BLaER1 (cell line): ENCODE measurements around the gene SDSL.

ENCODE experiments used
- H3K27ac ChIP-seq: shearing (Covaris generic); formaldehyde crosslinking; 2 replicates; pipeline ENCODE4 v1.8.1; 2022
- H3K27me3 ChIP-seq: shearing (Covaris generic); formaldehyde crosslinking; 2 replicates; pipeline ENCODE4 v1.8.1; 2022
- H3K36me3 ChIP-seq: shearing (Covaris generic); formaldehyde crosslinking; 2 replicates; pipeline ENCODE4 v1.8.1; 2022
- H3K4me1 ChIP-seq: shearing (Covaris generic); formaldehyde crosslinking; 2 replicates; pipeline ENCODE4 v1.8.1; 2022
- H3K4me2 ChIP-seq: shearing (Covaris generic); formaldehyde crosslinking; 2 replicates; pipeline ENCODE4 v1.8.1; 2022
- H3K4me3 ChIP-seq: shearing (Covaris generic); formaldehyde crosslinking; 2 replicates; pipeline ENCODE4 v1.8.1; 2022
- H3K9ac ChIP-seq: shearing (Covaris generic); formaldehyde crosslinking; 2 replicates; pipeline ENCODE4 v1.8.1; 2022
- H3K9me3 ChIP-seq: shearing (Covaris generic); formaldehyde crosslinking; 2 replicates; pipeline ENCODE4 v1.8.1; 2022
- H4K20me1 ChIP-seq: shearing (Covaris generic); formaldehyde crosslinking; 2 replicates; pipeline ENCODE4 v1.8.1; 2022
- Cebpa-rat ChIP-seq: shearing (Covaris generic); IDR thresholded peaks from 2 replicates; pipeline ENCODE4 v1.8.1; 2022

SDSL gene

GRCh38 chr12:113457185-113457584, 35.0 kb downstream of the SDSL start:
- H3K4me2 ChIP-seq = peak overlapping the region; percentile 60
- H3K36me3 ChIP-seq = no peaks in the 10 kb centered on the region
- H3K27me3 ChIP-seq = peaks cover 1% of the 10 kb centered on the region; the same call in 1 of the 2 replicates
- peaks cover 22% of the 10 kb centered on the region for H3K4me1 ChIP-seq
- no peaks in the 10 kb centered on the region for H3K9me3 ChIP-seq
- H3K27ac ChIP-seq = no peak overlapping the region
- H3K9ac ChIP-seq = no peak overlapping the region
- no peaks in the 10 kb centered on the region for H4K20me1 ChIP-seq
- TF ChIP-seq Cebpa-rat = no peak
- H3K4me3 ChIP-seq = no peak overlapping the region

GRCh38 chr12:113457710-113458109, 35.5 kb downstream of the SDSL start:
- H3K27me3 ChIP-seq = peaks cover 6% of the 10 kb centered on the region; the same call in 1 of the 2 replicates
- H3K36me3 ChIP-seq = no peaks in the 10 kb centered on the region
- H4K20me1 ChIP-seq = no peaks in the 10 kb centered on the region
- H3K9me3 ChIP-seq = no peaks in the 10 kb centered on the region
- H3K27ac ChIP-seq = no peak overlapping the region
- H3K4me3 ChIP-seq = no peak overlapping the region
- H3K4me1 ChIP-seq = peaks cover 22% of the 10 kb centered on the region
- H3K4me2 ChIP-seq = no peak overlapping the region
- TF ChIP-seq Cebpa-rat = no peak
- H3K9ac ChIP-seq = no peak overlapping the region

- no peak for TF ChIP-seq Cebpa-rat
- Histone ChIP-seq H3K27me3 (peaks cover 28% of the 10 kb centered on the region), H3K9me3 (peaks cover 22% of the 10 kb centered on the region), H3K9ac (no peak overlapping the region), H4K20me1 (peaks cover 13% of the 10 kb centered on the region; the same call in 1 of the 2 replicates), H3K36me3 (no peaks in the 10 kb centered on the region), H3K27ac (no peak overlapping the region), H3K4me3 (no peak overlapping the region), H3K4me2 (no peak overlapping the region), H3K4me1 (peaks cover 22% of the 10 kb centered on the region)
Observed at GRCh38 chr12:113459981-113460380, 37.8 kb downstream of the SDSL start.

- peaks cover 30% of the 10 kb centered on the region; the same call in 1 of the 2 replicates for H4K20me1 ChIP-seq
- H3K27me3 ChIP-seq = peaks cover 45% of the 10 kb centered on the region
- peaks cover 23% of the 10 kb centered on the region for H3K9me3 ChIP-seq
- H3K4me3 ChIP-seq = no peak overlapping the region
- H3K27ac ChIP-seq = no peak overlapping the region
- TF ChIP-seq Cebpa-rat = no peak
- no peak overlapping the region for H3K9ac ChIP-seq
- no peak overlapping the region for H3K4me2 ChIP-seq
- peaks cover 15% of the 10 kb centered on the region for H3K4me1 ChIP-seq
- H3K36me3 ChIP-seq = no peaks in the 10 kb centered on the region
Observed at GRCh38 chr12:113461666-113462065, 39.5 kb downstream of the SDSL start.

GRCh38 chr12:113462117-113462774, 40.1 kb downstream of the SDSL start:
- H3K4me2 ChIP-seq = no peak overlapping the region
- peaks cover 26% of the 10 kb centered on the region for H3K9me3 ChIP-seq
- H3K4me1 ChIP-seq = peaks cover 10% of the 10 kb centered on the region
- no peaks in the 10 kb centered on the region for H3K36me3 ChIP-seq
- H3K27ac ChIP-seq = no peak overlapping the region
- H3K27me3 ChIP-seq = peaks cover 51% of the 10 kb centered on the region
- H3K9ac ChIP-seq = no peak overlapping the region
- H4K20me1 ChIP-seq = peaks cover 36% of the 10 kb centered on the region
- H3K4me3 ChIP-seq = no peak overlapping the region
- TF ChIP-seq Cebpa-rat = no peak

GRCh38 chr12:113462998-113463745, 41.0 kb downstream of the SDSL start:
- H3K9me3 ChIP-seq = peaks cover 35% of the 10 kb centered on the region
- peaks cover 45% of the 10 kb centered on the region for H4K20me1 ChIP-seq
- no peak overlapping the region for H3K4me3 ChIP-seq
- TF ChIP-seq Cebpa-rat = no peak
- no peaks in the 10 kb centered on the region for H3K36me3 ChIP-seq
- H3K4me1 ChIP-seq = peaks cover 10% of the 10 kb centered on the region
- H3K27ac ChIP-seq = no peak overlapping the region
- H3K4me2 ChIP-seq = no peak overlapping the region
- H3K9ac ChIP-seq = no peak overlapping the region
- H3K27me3 ChIP-seq = peaks cover 60% of the 10 kb centered on the region

GRCh38 chr12:113463746-113464451, 41.7 kb downstream of the SDSL start:
- Histone ChIP-seq H3K27me3 (peaks cover 68% of the 10 kb centered on the region), H3K4me3 (no peak overlapping the region), H3K9me3 (peaks cover 35% of the 10 kb centered on the region), H3K9ac (no peak overlapping the region), H4K20me1 (peaks cover 52% of the 10 kb centered on the region), H3K4me2 (no peak overlapping the region), H3K4me1 (peaks cover 10% of the 10 kb centered on the region), H3K36me3 (no peaks in the 10 kb centered on the region), H3K27ac (no peak overlapping the region)
- no peak for TF ChIP-seq Cebpa-rat

- no peaks in the 10 kb centered on the region for H3K36me3 ChIP-seq
- H4K20me1 ChIP-seq = peaks cover 58% of the 10 kb centered on the region
- TF ChIP-seq Cebpa-rat = no peak
- H3K27ac ChIP-seq = no peak overlapping the region
- H3K4me3 ChIP-seq = no peak overlapping the region
- H3K4me2 ChIP-seq = no peak overlapping the region
- peaks cover 10% of the 10 kb centered on the region for H3K4me1 ChIP-seq
- no peak overlapping the region for H3K9ac ChIP-seq
- peaks cover 73% of the 10 kb centered on the region for H3K27me3 ChIP-seq
- peaks cover 35% of the 10 kb centered on the region for H3K9me3 ChIP-seq
Observed at GRCh38 chr12:113464452-113464775, 42.2 kb downstream of the SDSL start.

GRCh38 chr12:113464852-113465719, 42.9 kb downstream of the SDSL start:
- H3K4me1 ChIP-seq = peaks cover 7% of the 10 kb centered on the region
- peak overlapping the region; percentile 65 for H3K4me2 ChIP-seq
- no peak overlapping the region for H3K9ac ChIP-seq
- no peak for TF ChIP-seq Cebpa-rat
- no peaks in the 10 kb centered on the region for H3K36me3 ChIP-seq
- H3K27me3 ChIP-seq = peaks cover 79% of the 10 kb centered on the region
- H3K4me3 ChIP-seq = peak overlapping the region; percentile 43
- H4K20me1 ChIP-seq = peaks cover 64% of the 10 kb centered on the region
- peaks cover 35% of the 10 kb centered on the region for H3K9me3 ChIP-seq
- H3K27ac ChIP-seq = no peak overlapping the region
